Measurements from ENCODE around the gene MED27.

GRCh38 chr9:131811405-131811804 lies 268.3 kb downstream of the MED27 start:
- TF ChIP-seq, protein P1, sequence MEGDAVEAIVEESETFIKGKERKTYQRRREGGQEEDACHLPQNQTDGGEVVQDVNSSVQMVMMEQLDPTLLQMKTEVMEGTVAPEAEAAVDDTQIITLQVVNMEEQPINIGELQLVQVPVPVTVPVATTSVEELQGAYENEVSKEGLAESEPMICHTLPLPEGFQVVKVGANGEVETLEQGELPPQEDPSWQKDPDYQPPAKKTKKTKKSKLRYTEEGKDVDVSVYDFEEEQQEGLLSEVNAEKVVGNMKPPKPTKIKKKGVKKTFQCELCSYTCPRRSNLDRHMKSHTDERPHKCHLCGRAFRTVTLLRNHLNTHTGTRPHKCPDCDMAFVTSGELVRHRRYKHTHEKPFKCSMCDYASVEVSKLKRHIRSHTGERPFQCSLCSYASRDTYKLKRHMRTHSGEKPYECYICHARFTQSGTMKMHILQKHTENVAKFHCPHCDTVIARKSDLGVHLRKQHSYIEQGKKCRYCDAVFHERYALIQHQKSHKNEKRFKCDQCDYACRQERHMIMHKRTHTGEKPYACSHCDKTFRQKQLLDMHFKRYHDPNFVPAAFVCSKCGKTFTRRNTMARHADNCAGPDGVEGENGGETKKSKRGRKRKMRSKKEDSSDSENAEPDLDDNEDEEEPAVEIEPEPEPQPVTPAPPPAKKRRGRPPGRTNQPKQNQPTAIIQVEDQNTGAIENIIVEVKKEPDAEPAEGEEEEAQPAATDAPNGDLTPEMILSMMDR (conservative IDR thresholded peaks at IDR 0.05 in 1 of 2, IDR thresholded peaks at IDR 0.05 in 1 of 2; ENCODE audit: low read depth in 1 of 2, low read length in 2 of 2) = no peak
- TF ChIP-seq EZH2 (IDR thresholded peaks at IDR 0.05; ENCODE audit: low read length, missing control alignments) = no peak
